ENCODE results near the gene GRIK1. TPM values are rescaled to one million over a fixed set of nuclear protein-coding genes. Genes with fewer than 3 reads are reported as not detected.

Gene GRIK1
- polyA plus RNA-seq, 1 donor (not counting 4 experiments of a cell fraction or from before 2014, with no cell fraction given), result not detected

GRCh38 chr21:29777160-29777559 is 162.6 kb downstream of the GRIK1 start:
- no peaks in the 10 kb centered on the region for H3K27me3 ChIP-seq (ENCODE audit: control insufficient read depth, extremely low read depth, insufficient read depth, low read length)
- H3K4me1 ChIP-seq (ENCODE audit: control insufficient read depth, extremely low read depth, insufficient read depth, low read length), result no peaks in the 10 kb centered on the region
- H3K27ac ChIP-seq (ENCODE audit: control insufficient read depth, insufficient read depth, low read length), result no peak overlapping the region
- no peaks in the 10 kb centered on the region for H3K9me1 ChIP-seq (ENCODE audit: control insufficient read depth, extremely low read depth, insufficient read depth, low read length)
- no peaks in the 10 kb centered on the region for H3K9me3 ChIP-seq (ENCODE audit: control insufficient read depth, low read depth, low read length)
- no peak overlapping the region for H2AFZ ChIP-seq (ENCODE audit: control insufficient read depth, low read length)
- H3K9ac ChIP-seq (ENCODE audit: control insufficient read depth, extremely low read depth, insufficient read depth, low read length), result no peak overlapping the region
- dilution Hi-C loops (cut with MboI; ENCODE audit: extremely low pct_ligation_motif_present, low sequenced_read_pairs), result no loop called here
- TF ChIP-seq CTCF (optimal IDR thresholded peaks at IDR 0.05 in 1 of 3, IDR thresholded peaks at IDR 0.05 in 1 of 3, conservative IDR thresholded peaks at IDR 0.05 in 1 of 3; ENCODE audit: extremely low read depth in 1 of 3, insufficient read depth in 2 of 3, low read length in 3 of 3) (no peak), EZH2 (IDR thresholded peaks at IDR 0.05; ENCODE audit: low read length) (no peak)
- FAIRE-seq (no peak), DNase-seq (ENCODE audit: low read depth, low spot score) (no peak)
- H3K4me3 ChIP-seq (ENCODE audit: control insufficient read depth in 2 of 3, extremely low read depth in 1 of 3, insufficient read depth in 2 of 3, low read depth in 1 of 3, low read length in 3 of 3), result no peak overlapping the region
- no peaks in the 10 kb centered on the region for H3K79me2 ChIP-seq (ENCODE audit: control insufficient read depth, insufficient read depth, low read length)
- H3K4me2 ChIP-seq (ENCODE audit: control insufficient read depth, extremely low read depth, insufficient read depth, low read depth, low read length), result no peak overlapping the region
- no peaks in the 10 kb centered on the region for H3K36me3 ChIP-seq (ENCODE audit: control insufficient read depth in 2 of 2, extremely low read depth in 1 of 2, insufficient read depth in 2 of 2, low read length in 2 of 2)
- H4K20me1 ChIP-seq (ENCODE audit: control insufficient read depth, extremely low read depth, insufficient read depth, low read length), result no peaks in the 10 kb centered on the region

- Histone ChIP-seq H3K27me3 (ENCODE audit: control insufficient read depth, extremely low read depth, insufficient read depth, low read length) (no peaks in the 10 kb centered on the region), H3K36me3 (ENCODE audit: control insufficient read depth in 2 of 2, extremely low read depth in 1 of 2, insufficient read depth in 2 of 2, low read length in 2 of 2) (no peaks in the 10 kb centered on the region), H3K4me2 (ENCODE audit: control insufficient read depth, extremely low read depth, insufficient read depth, low read depth, low read length) (no peak overlapping the region), H2AFZ (ENCODE audit: control insufficient read depth, low read length) (no peak overlapping the region), H4K20me1 (ENCODE audit: control insufficient read depth, extremely low read depth, insufficient read depth, low read length) (no peaks in the 10 kb centered on the region), H3K9me3 (ENCODE audit: control insufficient read depth, low read depth, low read length) (no peaks in the 10 kb centered on the region), H3K9me1 (ENCODE audit: control insufficient read depth, extremely low read depth, insufficient read depth, low read length) (no peaks in the 10 kb centered on the region), H3K9ac (ENCODE audit: control insufficient read depth, extremely low read depth, insufficient read depth, low read length) (no peak overlapping the region), H3K79me2 (ENCODE audit: control insufficient read depth, insufficient read depth, low read length) (no peaks in the 10 kb centered on the region), H3K4me3 (ENCODE audit: control insufficient read depth in 2 of 3, extremely low read depth in 1 of 3, insufficient read depth in 2 of 3, low read depth in 1 of 3, low read length in 3 of 3) (no peak overlapping the region), H3K4me1 (ENCODE audit: control insufficient read depth, extremely low read depth, insufficient read depth, low read length) (no peaks in the 10 kb centered on the region), H3K27ac (ENCODE audit: control insufficient read depth, insufficient read depth, low read length) (no peak overlapping the region)
- FAIRE-seq, result no peak
- dilution Hi-C loops (cut with MboI; ENCODE audit: extremely low pct_ligation_motif_present, low sequenced_read_pairs), result no loop called here
- TF ChIP-seq CTCF (optimal IDR thresholded peaks at IDR 0.05 in 1 of 3, IDR thresholded peaks at IDR 0.05 in 1 of 3, conservative IDR thresholded peaks at IDR 0.05 in 1 of 3; ENCODE audit: extremely low read depth in 1 of 3, insufficient read depth in 2 of 3, low read length in 3 of 3) (no peak), EZH2 (IDR thresholded peaks at IDR 0.05; ENCODE audit: low read length) (no peak)
- DNase-seq (ENCODE audit: low read depth, low spot score), result no peak
These were observed 164.3 kb downstream of the GRIK1 start for GRCh38 chr21:29775462-29775861.

All from keratinocyte (primary cell).